COR-L47 (cell line): ENCODE results near the gene TMEM182.

Experiments
- DNase-seq: peaks from one replicate; lab custom pipeline; 2025; lab: John Stamatoyannopoulos, UW

TMEM182 gene

GRCh38 chr2:102768253-102768652 lies 6.4 kb downstream of the TMEM182 start:
- no peak for DNase-seq

GRCh38 chr2:102768892-102769291 lies 7.1 kb downstream of the TMEM182 start:
- no peak for DNase-seq

- DNase-seq, result no peak
Observed at GRCh38 chr2:102770506-102770905, 8.7 kb downstream of the TMEM182 start.

- DNase-seq, result no peak
Observed at GRCh38 chr2:102771114-102771513, 9.3 kb downstream of the TMEM182 start.

- no peak for DNase-seq
Observed at GRCh38 chr2:102772659-102773058, 10.8 kb downstream of the TMEM182 start.

- DNase-seq, result no peak
Observed at GRCh38 chr2:102773149-102773705, 11.4 kb downstream of the TMEM182 start.

GRCh38 chr2:102778260-102778659 lies 16.4 kb downstream of the TMEM182 start:
- no peak for DNase-seq

- no peak for DNase-seq
Observed at GRCh38 chr2:102780467-102780866, 18.6 kb downstream of the TMEM182 start.

- no peak for DNase-seq
Observed at GRCh38 chr2:102782187-102782586, 20.4 kb downstream of the TMEM182 start.

- DNase-seq, result no peak
Observed at GRCh38 chr2:102782933-102783332, 21.1 kb downstream of the TMEM182 start.

GRCh38 chr2:102783506-102784183 lies 21.8 kb downstream of the TMEM182 start:
- no peak for DNase-seq

GRCh38 chr2:102784940-102785339 lies 23.1 kb downstream of the TMEM182 start:
- no peak for DNase-seq

- no peak for DNase-seq
Observed at GRCh38 chr2:102788216-102788884, 26.5 kb downstream of the TMEM182 start.

GRCh38 chr2:102788885-102789260 lies 27.0 kb downstream of the TMEM182 start:
- DNase-seq, result no peak

- DNase-seq, result no peak
Observed at GRCh38 chr2:102789349-102790090, 27.7 kb downstream of the TMEM182 start.

GRCh38 chr2:102790091-102790455 lies 28.2 kb downstream of the TMEM182 start:
- DNase-seq, result no peak

- no peak for DNase-seq
Observed at GRCh38 chr2:102792568-102793208, 30.9 kb downstream of the TMEM182 start.

GRCh38 chr2:102795641-102796040 lies 33.8 kb downstream of the TMEM182 start:
- no peak for DNase-seq

- DNase-seq, result peak; percentile 21
Observed at GRCh38 chr2:102796337-102796736, 34.5 kb downstream of the TMEM182 start.

GRCh38 chr2:102797486-102797885 lies 35.7 kb downstream of the TMEM182 start:
- no peak for DNase-seq

- no peak for DNase-seq
Observed at GRCh38 chr2:102798181-102798580, 36.4 kb downstream of the TMEM182 start.

GRCh38 chr2:102801098-102801718 lies 39.4 kb downstream of the TMEM182 start:
- DNase-seq, result no peak
